ENCODE measurements around the gene PYGB.
"Not testable (repeated sequence)": the region's sequence is repeated elsewhere in the genome, so short reads cannot be mapped to it uniquely, and the experiment has no call there.

The PYGB gene

DNA sequence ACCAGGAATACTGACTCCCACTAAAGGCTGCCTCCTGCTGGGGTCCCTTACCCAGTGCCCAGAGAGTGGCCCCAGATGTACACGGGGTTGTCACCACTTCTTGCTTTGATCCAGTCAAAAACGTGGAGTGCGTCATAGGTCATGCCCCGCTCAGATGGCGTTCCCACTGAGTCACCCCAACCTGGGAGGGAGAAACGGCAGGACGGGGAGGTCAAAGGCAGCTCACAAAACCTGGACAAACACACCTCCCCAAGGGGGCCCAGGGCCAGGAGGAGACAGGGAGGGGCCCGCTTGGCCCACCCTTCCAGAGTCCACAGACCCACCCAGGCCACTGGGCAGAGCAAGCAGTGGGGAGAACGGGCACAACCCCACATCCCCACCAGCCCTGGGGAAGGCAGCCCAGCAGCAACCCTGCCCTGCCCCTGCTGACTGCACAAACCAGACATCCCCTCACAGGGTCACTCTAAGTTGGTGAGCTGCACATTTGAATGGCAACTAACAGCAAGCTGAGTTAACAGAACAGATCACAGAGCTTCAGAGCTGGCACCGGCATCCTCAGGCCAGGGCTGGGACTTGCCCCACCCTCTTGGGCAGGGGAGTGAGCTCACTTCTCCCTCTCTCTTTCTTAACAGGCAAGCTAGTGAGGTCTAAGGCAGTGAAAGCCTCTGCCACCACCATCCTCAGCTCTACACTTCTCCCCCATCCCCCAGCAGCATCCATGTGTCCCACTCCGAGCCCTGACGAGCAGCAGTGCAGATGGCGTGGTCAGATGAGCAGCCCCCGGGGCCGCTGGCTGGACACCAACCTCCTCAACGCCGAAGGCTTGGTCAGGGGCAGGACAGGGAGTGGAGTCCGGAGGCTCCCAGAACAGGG lies 61.7 kb downstream of the PYGB start:
- TF ChIP-seq, protein P1, sequence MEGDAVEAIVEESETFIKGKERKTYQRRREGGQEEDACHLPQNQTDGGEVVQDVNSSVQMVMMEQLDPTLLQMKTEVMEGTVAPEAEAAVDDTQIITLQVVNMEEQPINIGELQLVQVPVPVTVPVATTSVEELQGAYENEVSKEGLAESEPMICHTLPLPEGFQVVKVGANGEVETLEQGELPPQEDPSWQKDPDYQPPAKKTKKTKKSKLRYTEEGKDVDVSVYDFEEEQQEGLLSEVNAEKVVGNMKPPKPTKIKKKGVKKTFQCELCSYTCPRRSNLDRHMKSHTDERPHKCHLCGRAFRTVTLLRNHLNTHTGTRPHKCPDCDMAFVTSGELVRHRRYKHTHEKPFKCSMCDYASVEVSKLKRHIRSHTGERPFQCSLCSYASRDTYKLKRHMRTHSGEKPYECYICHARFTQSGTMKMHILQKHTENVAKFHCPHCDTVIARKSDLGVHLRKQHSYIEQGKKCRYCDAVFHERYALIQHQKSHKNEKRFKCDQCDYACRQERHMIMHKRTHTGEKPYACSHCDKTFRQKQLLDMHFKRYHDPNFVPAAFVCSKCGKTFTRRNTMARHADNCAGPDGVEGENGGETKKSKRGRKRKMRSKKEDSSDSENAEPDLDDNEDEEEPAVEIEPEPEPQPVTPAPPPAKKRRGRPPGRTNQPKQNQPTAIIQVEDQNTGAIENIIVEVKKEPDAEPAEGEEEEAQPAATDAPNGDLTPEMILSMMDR (IDR thresholded peaks at IDR 0.05; ENCODE audit: low read depth, low read length): no peak
- in situ Hi-C loops (cut with HindIII; ENCODE audit: low sequenced_read_pairs): no loop called here
- no peak overlapping the region for H3K4me3 ChIP-seq (ENCODE audit: low read depth, low read length)
- DNase-seq (ENCODE audit: low read depth, low spot score): peak; percentile 86

DNA sequence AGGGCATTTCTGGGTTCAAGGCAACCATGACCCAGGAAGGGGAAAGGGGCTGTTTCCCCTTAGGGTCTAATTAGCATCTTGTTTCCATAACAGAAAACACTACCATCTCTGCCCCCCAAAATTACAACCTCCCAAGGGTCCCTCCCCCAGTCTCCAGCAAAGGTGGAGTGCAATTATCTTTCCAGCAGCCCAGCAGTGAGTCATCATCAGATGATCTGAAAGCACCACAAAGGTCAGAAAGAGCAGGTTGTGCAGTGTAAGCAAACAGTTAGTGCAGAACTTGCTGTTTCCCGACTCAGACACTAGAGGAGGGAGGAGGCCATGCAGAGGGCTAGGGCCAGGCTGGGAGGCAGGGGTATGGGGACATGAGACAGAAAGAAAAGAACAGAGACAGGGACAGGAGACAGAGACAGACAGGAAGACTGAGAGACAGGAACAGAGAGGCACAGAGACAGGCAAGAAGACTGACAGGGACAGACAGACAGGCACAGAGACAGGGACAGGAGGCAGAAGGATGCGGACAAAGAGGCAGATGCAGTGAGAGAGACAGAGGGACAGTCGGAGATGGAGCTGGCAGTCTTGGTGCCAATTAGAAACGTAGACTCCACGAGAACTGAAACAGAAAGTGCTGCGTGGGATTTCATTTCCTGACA lies 62.5 kb downstream of the PYGB start:
- TF ChIP-seq, protein P1 (IDR thresholded peaks at IDR 0.05; ENCODE audit: low read depth, low read length): peak; percentile 82
- H3K4me3 ChIP-seq (ENCODE audit: low read depth, low read length): no peak overlapping the region
- in situ Hi-C loops (cut with HindIII; ENCODE audit: low sequenced_read_pairs): no loop called here
- DNase-seq (ENCODE audit: low read depth, low spot score): peak; percentile 87

DNA sequence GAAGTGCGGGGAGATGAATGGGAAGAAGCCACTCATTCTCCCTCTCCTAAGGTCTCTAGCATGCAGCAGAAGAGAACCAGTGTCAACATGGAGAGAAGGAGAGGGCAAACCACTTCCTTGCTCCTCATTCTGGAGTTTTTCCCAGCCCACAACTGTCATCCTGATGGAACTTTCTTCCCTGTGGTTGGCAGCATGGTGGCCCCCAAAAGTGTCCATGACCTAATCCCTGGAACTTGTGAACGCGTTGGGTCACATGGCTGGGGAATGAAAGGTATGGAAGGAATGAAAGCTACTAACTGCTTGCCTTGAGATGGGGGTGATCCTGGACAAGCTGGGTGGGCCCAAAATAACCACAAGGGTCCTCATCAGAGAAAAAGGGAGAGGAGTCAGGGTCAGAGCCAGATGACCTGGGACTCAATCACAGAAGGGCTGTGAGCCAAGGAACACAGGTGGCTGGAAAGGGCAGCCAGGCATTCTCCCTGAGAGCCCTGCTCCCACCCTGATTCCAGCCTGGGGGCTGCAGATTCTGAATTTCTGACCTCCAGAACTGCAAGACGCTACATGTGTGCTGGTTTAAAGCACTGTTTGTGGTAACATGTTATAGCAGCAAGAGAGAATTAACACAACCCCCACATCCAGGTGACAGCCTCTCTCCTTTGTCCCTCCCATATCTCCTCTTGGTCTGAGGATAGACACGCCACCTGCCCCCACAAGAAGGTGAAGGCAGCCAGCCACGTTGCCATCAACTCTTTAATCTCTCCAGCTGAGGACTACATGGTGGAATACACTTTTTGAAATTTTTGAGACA lies 63.2 kb downstream of the PYGB start:
- in situ Hi-C loops (cut with HindIII; ENCODE audit: low sequenced_read_pairs): no loop called here
- DNase-seq (ENCODE audit: low read depth, low spot score): peak; percentile 67
- TF ChIP-seq, protein P1 (IDR thresholded peaks at IDR 0.05; ENCODE audit: low read depth, low read length): no peak
- H3K4me3 ChIP-seq (ENCODE audit: low read depth, low read length): no peak overlapping the region

DNA sequence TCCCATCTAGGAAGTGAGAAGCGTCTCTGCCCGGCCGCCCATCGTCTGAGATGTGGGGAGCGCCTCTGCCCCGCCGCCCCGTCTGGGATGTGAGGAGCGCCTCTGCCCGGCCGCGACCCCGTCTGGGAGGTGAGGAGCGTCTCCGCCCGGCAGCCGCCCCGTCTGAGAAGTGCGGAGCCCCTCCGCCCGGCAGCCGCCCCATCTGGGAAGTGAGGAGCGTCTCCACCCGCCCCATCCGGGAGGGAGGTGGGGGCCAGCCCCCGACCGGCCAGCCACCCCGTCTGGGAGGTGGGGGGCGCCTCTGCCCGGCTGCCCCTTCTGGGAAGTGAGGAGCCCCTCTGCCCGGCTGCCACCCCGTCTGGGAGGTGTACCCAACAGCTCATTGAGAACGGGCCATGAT lies 64.8 kb downstream of the PYGB start:
- DNase-seq (ENCODE audit: low read depth, low spot score); H3K4me3 ChIP-seq (ENCODE audit: low read depth, low read length); in situ Hi-C loops (cut with HindIII; ENCODE audit: low sequenced_read_pairs): not testable (repeated sequence)

DNA sequence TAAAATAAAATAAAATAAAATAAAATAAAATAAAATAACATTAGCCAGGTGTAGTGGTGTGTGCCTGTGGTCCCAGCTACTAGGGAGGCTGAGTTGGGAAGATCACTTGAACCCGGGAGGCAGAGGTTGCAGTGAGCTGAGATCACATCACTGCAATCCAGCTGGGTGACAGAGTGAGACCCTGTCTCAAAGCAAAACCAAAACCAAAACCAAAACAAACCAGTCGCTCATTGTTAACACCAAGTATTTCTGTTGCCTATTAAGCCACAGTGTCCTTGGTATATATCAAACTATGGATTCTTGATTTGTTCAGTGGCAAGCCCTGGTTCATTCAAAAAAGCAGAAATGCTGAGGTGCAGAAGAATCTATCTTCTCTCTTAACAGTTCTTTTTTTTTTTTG lies 65.7 kb downstream of the PYGB start:
- in situ Hi-C loops (cut with HindIII; ENCODE audit: low sequenced_read_pairs): no loop called here
- DNase-seq (ENCODE audit: low read depth, low spot score): no peak
- no peak overlapping the region for H3K4me3 ChIP-seq (ENCODE audit: low read depth, low read length)
- TF ChIP-seq, protein P1 (IDR thresholded peaks at IDR 0.05; ENCODE audit: low read depth, low read length): no peak

DNA sequence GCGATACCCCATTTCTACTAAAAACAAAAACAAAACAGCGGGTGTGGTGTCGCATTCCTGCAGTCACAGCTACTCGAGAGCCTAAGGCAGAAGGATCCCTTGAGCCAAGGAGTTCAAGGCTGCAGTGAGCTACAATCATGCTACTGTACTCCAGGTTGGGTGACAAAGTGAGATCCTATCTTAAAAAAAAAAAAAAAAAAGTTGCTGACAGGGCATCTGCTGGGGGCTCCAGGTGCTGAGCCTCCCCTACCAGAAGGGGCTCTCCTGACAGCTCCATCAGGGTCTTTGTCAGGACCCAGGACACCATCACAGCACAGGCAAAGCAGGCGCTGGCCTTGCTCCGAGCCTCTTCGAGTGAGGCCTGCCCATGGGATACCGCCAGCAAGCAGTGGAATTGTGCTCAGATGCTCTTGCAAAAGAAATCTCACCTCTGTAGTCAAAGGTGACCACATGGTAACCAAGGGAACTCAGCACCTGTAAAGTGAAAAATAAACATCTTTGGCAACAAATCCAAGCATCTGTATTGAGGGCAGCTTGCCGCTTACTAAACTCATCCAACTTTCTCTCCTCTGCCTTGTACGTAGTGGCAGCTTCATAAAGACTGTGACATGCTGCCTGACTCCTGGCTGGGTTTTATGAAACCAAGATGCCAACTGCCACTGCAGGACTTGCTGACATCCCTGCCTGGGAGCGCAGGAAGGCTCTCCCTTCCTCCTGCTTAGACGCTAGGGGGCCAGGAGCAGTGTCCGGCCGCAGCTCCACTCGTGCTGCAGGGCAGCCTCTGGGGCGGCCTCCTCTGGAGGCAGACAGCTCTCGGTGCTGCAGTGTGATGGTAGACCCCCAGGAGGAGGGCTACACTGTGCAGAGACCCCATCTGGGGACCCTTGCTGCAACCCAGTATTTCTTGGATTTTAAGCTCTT lies 66.9 kb downstream of the PYGB start:
- in situ Hi-C loops (cut with HindIII; ENCODE audit: low sequenced_read_pairs): no loop called here
- DNase-seq (ENCODE audit: low read depth, low spot score): no peak
- TF ChIP-seq, protein P1 (IDR thresholded peaks at IDR 0.05; ENCODE audit: low read depth, low read length): peak; percentile 25
- H3K4me3 ChIP-seq (ENCODE audit: low read depth, low read length): no peak overlapping the region

All from astrocyte of the spinal cord (primary cell).